Activated gamma-delta T cell treated with anti-CD3 and anti-CD28 coated beads, Interleukin-2, amount 50 U/mL, for 16 hours (primary cell): ENCODE measurements around the gene ZNF37A.
"Not testable (repeated sequence)": the region's sequence is repeated elsewhere in the genome, so short reads cannot be mapped to it uniquely, and the experiment has no call there.

Experiments
- DNase-seq: peaks from one replicate; pipeline ENCODE4 v3.0.0-alpha.2; 2020; ENCODE audit warnings: low read depth

ZNF37A gene

DNA sequence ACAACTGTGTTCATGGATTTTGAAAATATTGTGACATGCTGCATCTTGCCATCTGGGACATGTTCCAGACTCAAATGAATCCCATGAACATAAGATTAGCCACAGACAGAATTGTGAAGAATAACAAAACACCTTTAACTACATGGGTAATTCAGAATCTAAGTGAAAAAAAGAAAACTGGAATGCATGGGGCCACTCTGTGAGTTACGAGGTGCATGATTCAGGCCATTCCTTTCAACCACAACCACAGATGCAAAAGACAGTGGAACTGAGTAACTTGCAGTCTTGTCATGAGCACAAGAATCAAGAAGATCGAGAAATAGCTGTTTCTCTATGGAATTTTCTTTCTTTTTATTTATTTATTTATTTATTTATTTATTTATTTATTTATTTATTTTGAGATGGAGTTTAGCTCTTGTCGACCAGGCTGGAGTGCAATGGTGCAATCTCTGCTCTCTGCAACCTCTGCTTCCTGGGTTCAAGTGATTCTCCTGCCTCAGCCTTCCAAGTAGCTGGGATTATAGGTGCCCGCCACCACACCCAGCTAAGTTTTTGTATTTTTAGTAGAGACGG is 56.8 kb downstream of the ZNF37A start:
- not testable (repeated sequence) for DNase-seq

GRCh38 chr10:38156416-38157269 is 62.5 kb downstream of the ZNF37A start:
- DNase-seq: no peak

GRCh38 chr10:38157270-38157685 is 63.1 kb downstream of the ZNF37A start:
- no peak for DNase-seq

DNA sequence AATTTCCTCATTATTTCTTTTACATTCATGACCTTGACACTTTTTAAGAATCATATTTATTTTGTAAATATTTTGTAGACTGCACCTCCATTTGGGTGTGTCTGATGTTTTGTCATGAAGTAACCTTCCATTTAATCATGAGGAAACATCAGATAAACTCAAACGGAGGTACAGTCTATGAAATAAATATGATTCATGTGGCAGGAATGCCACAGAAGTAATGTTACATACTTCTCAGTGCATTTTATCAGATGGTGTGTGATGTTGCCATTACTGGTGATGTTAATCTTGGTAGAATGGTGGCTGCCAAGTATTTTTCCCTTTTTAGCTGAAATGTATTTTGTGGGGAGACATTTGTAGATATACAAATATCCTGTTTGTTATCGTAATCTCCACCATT is 64.9 kb downstream of the ZNF37A start:
- DNase-seq: no peak

DNA sequence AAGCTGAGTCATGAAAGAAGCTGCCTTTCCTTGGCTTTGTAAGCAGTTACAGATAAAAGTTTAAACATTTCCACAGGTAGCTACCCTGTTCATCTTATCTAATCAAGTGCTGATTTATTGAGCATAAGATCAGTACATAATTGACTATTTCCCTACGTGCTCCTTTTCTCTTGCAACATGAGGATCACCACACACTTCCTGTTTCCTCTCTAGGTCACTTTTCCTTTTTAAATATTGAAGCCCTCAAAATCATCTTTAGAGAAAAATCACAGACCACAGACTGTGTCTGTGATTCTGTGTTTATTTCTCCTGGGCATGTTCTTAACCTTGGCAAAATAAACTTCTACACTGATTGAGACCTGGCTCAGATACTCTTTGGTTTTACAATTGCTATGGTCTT is 69.5 kb downstream of the ZNF37A start:
- DNase-seq: no peak

DNA sequence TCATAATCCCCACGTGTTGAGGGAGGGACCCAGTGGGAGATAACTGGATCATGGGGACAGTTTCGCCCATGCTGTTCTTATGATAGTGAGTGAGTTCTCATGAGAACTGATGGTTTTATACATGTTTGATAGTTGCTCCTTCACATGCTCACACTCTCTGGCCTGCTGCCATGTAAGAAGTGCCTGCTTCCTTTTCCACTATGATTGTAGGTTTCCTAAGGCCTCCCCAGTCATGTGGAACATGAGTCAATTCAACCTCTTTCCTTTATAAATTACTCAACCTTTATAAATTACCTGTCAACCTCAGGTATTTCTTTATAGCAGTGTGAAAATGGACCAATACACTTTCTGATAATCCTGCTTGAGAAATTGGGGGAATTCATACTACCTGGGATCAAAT is 80.2 kb downstream of the ZNF37A start:
- DNase-seq: no peak

DNA sequence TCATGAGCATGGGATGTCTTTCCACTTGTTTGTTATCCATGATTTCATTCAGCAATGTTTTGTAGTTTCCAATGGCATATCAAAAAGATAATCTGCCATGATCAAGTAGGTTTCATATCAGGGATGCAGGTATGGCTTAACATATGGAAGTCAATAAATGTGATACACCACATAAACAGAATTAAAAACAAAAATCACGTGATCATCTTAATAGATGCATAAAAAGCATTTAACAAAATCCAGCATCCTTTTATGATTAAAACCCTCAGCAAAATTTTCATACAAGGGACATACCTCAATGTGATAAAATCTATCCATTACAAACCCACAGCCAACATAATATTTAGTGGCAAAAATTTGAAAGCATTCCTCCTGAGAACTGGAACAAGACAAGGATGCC is 90.3 kb downstream of the ZNF37A start:
- DNase-seq: no peak
